Endothelial cell of umbilical vein (primary cell): ENCODE measurements around the gene SERTAD1. TPM values are rescaled to one million over a fixed set of nuclear protein-coding genes. Genes with fewer than 3 reads are reported as not detected.
A peak's percentile ranks its signal among the peaks of the same experiment; 100 is the strongest.

Experiments used
- BruUV-seq: library from RNA; stranded (reverse); fragments of 400-500 nt; replicated peaks from 2 replicates; lab custom pipeline; 2021; lab: Mats Ljungman, UMichigan
- CTCF ChIA-PET: fragments of 300-600, 350-600 bp; sonication (Branson Sonifier 250); formaldehyde crosslinking; loops from one replicate; lab custom pipeline; 2021; ENCODE audit warnings: antibody characterized with exemption, inconsistent platforms; lab: Charles Lee
- POLR2A ChIA-PET: fragments of 300-600, 350-600 bp; sonication (Branson Sonifier 250); formaldehyde crosslinking; loops from one replicate; lab custom pipeline; 2021; ENCODE audit warnings: antibody characterized with exemption, inconsistent platforms; lab: Charles Lee
- DNase-seq: peaks from one replicate; pipeline ENCODE4 v3.0.0-alpha.2; 2011; ENCODE audit warnings: low read depth, low spot score
- FAIRE-seq: peaks from 2 replicates; lab custom pipeline; 2011; peaks lifted over from hg19 to GRCh38; lab: Jason Lieb, UNC
- H2AFZ ChIP-seq: 2 replicates; pipeline ENCODE4 v1.6.0; 2012; ENCODE audit warnings: low read depth, low read length, control low read depth, inconsistent platforms
- H3K27ac ChIP-seq: 2 replicates; pipeline ENCODE4 v1.5.1; 2011; ENCODE audit warnings: low read depth, mild to moderate bottlenecking, control low read depth, low read length, moderate library complexity; ENCODE audit not compliant: insufficient read depth
- H3K27me3 ChIP-seq, 2 experiments: 2 replicates each; pipeline versions ENCODE4 v1.6.0 to v1.6.1; 2011; ENCODE audit warnings: low read length in 2 of 2, mixed read lengths in 1 of 2; ENCODE audit not compliant: control insufficient read depth in 2 of 2, insufficient read depth in 2 of 2
- H3K36me3 ChIP-seq, 2 experiments: 2 replicates in 1 of 2; 3 replicates in 1 of 2; pipeline ENCODE4 v1.5.1; 2011; ENCODE audit warnings: low read length in 2 of 2, mild to moderate bottlenecking in 1 of 2, moderate library complexity in 1 of 2; ENCODE audit not compliant: control insufficient read depth in 2 of 2, insufficient read depth in 2 of 2; ENCODE audit errors: extremely low read depth in 1 of 2
- H3K4me1 ChIP-seq: 3 replicates; pipeline ENCODE4 v1.5.1; 2011; ENCODE audit warnings: mild to moderate bottlenecking, low read length; ENCODE audit not compliant: control insufficient read depth, insufficient read depth; ENCODE audit errors: extremely low read depth
- H3K4me2 ChIP-seq: 2 replicates; pipeline ENCODE4 v1.6.1; 2011; ENCODE audit warnings: low read length, control low read depth, mixed read lengths; ENCODE audit not compliant: insufficient read depth
- H3K4me3 ChIP-seq, 3 experiments: fragments of 200-600 bp in 1 of 3; sonication (generic), shearing (Covaris generic) in 1 of 3; replicated peaks in 1 of 3; 2 replicates each; pipeline ENCODE4 v1.5.1; 2011 to 2016; ENCODE audit warnings: control low read depth in 3 of 3, low read length in 3 of 3, mild to moderate bottlenecking in 2 of 3, inconsistent platforms in 1 of 3, low read depth in 1 of 3, moderate library complexity in 1 of 3; ENCODE audit not compliant: insufficient read depth in 1 of 3
- H3K79me2 ChIP-seq: 2 replicates; pipeline ENCODE4 v1.6.0; 2012; ENCODE audit warnings: low read length, inconsistent platforms; ENCODE audit not compliant: control insufficient read depth, insufficient read depth
- H3K9ac ChIP-seq: replicated peaks from 2 replicates; pipeline ENCODE3; 2011; ENCODE audit warnings: low read length, control low read depth; ENCODE audit not compliant: insufficient read depth; ENCODE audit errors: extremely low read depth
- H3K9me1 ChIP-seq: replicated peaks from 3 replicates; pipeline ENCODE4 v1.6.0; 2011; ENCODE audit warnings: mild to moderate bottlenecking, low read length; ENCODE audit not compliant: control insufficient read depth, insufficient read depth; ENCODE audit errors: extremely low read depth
- H3K9me3 ChIP-seq: replicated peaks from 2 replicates; pipeline ENCODE4 v1.5.1; 2012; ENCODE audit warnings: low read length, inconsistent platforms; ENCODE audit not compliant: control insufficient read depth, insufficient read depth
- H4K20me1 ChIP-seq: replicated peaks from 2 replicates; pipeline ENCODE3; 2011; ENCODE audit warnings: mild to moderate bottlenecking, low read length; ENCODE audit not compliant: control insufficient read depth, insufficient read depth; ENCODE audit errors: extremely low read depth
- CTCF ChIP-seq, 2 donors: IDR thresholded peaks; 1 replicate in 1 of 2; 2 replicates in 1 of 2; pipeline ENCODE4 v1.5.1; 2011; ENCODE audit warnings: low read length in 2 of 2, mild to moderate bottlenecking in 2 of 2, moderate library complexity in 2 of 2, control low read depth in 1 of 2, inconsistent platforms in 1 of 2, low read depth in 1 of 2; ENCODE audit not compliant: insufficient read depth in 1 of 2; ENCODE audit errors: extremely low read depth in 1 of 2
- EZH2 ChIP-seq: IDR thresholded peaks from 2 replicates; pipeline ENCODE4 v1.6.1; 2012; ENCODE audit warnings: borderline replicate concordance, low read depth, mild to moderate bottlenecking, moderate library complexity, low read length, inconsistent platforms; ENCODE audit not compliant: severe bottlenecking
- FOS ChIP-seq: IDR thresholded peaks from 2 replicates; pipeline ENCODE4 v1.6.1; 2011; ENCODE audit warnings: mild to moderate bottlenecking, low read length, moderate library complexity, borderline replicate concordance; ENCODE audit not compliant: insufficient read depth
- MAX ChIP-seq: IDR thresholded peaks from 2 replicates; pipeline ENCODE4 v1.6.1; 2011; ENCODE audit not compliant: insufficient read depth, insufficient read length
- MYC ChIP-seq: IDR thresholded peaks from one replicate; pipeline ENCODE4 v1.6.1; 2011; ENCODE audit warnings: mild to moderate bottlenecking, low read depth, low read length
- POLR2A ChIP-seq: IDR thresholded peaks from 2 replicates; pipeline ENCODE4 v1.6.1; 2012; ENCODE audit warnings: low read depth, mild to moderate bottlenecking, control low read depth, low read length
- dilution Hi-C: fragments of 300-500 bp; cut with MboI; formaldehyde crosslinking; loops from one replicate; pipeline ENCODE4 v1.15.0; 2019; ENCODE audit warnings: low sequenced_read_pairs; ENCODE audit not compliant: extremely low pct_ligation_motif_present
- intact Hi-C: fragments of 100-400 bp; cut with micrococcal nuclease; formaldehyde crosslinking; loops from one replicate; pipeline ENCODE4 v1.10.0; 2022
- polyA plus RNA-seq, 4 experiments: library from polyadenylated mRNA; depleted of rRNA in 3 of 4; stranded (reverse) in 3 of 4; unstranded in 1 of 4; fragments of >200 nt; gene quantifications; 2 replicates each; pipeline versions ENCODE4 v1.2.1 to v1.2.3, GENCODE V29; 2011 to 2012; ENCODE audit warnings: missing spikeins in 1 of 4
- total RNA-seq: library from RNA; stranded (reverse); gene quantifications from 2 replicates; pipeline ENCODE4 v1.2.3, GENCODE V29; 2021

SERTAD1 gene
- total and polyA plus RNA-seq, 2 donors (not counting 3 experiments of a cell fraction or from before 2014, with no cell fraction given), result 8.8 to 15.3 TPM

- dilution Hi-C loops (no loop called here), intact Hi-C loops (loop anchor here (1.0 to 5.0 kb wide), 4 partner anchors 8 to 593 kb away; partner anchors contain the start of genes C19orf47, DYRK1B and PLD3)
- Histone ChIP-seq H3K4me2 (peak overlapping the region; percentile 96), H3K27me3 (no peaks in the 10 kb centered on the region), H3K4me1 (peaks cover 19% of the 10 kb centered on the region), H2AFZ (no peak overlapping the region), H3K79me2 (peaks cover 30% of the 10 kb centered on the region), H3K9me3 (no peaks in the 10 kb centered on the region), H3K27ac (peak overlapping the region; percentile 95), H3K36me3 (peaks cover 8 to 9% of the 10 kb centered on the region in 2 experiments), H3K9me1 (no peaks in the 10 kb centered on the region), H3K4me3 (peak overlapping the region; percentile 80 to 95 (median 93)), H3K9ac (peak overlapping the region; percentile 93), H4K20me1 (no peaks in the 10 kb centered on the region)
- TSS peak; percentile 51 for BruUV-seq
- peak; percentile 76 for FAIRE-seq
- ChIA-PET POLR2A (interaction anchor here (1.3 kb wide), 2 partner anchors 8 to 18 kb away, joined by 4 read pairs; no protein-coding TSS in a partner anchor), CTCF (interaction anchor here (0.6 to 2.8 kb wide), 3 partner anchors 18 to 119 kb away, joined by 3 to 11 read pairs (median 4); no protein-coding TSS in a partner anchor)
- peak; percentile 32 for DNase-seq
- no peak for TF ChIP-seq FOS
- TF ChIP-seq POLR2A, result peak; percentile 31
Observed at GRCh38 chr19:40424637-40425449, 949 bp downstream of the SERTAD1 start.

- dilution Hi-C loops, result no loop called here
- DNase-seq (no peak), FAIRE-seq (no peak)
- Histone ChIP-seq H3K27ac (no peak overlapping the region), H3K9ac (no peak overlapping the region), H3K9me1 (no peaks in the 10 kb centered on the region), H3K36me3 (peaks cover 8 to 9% of the 10 kb centered on the region in 2 experiments), H3K4me2 (peak overlapping the region; percentile 96), H3K9me3 (no peaks in the 10 kb centered on the region), H3K79me2 (peaks cover 30% of the 10 kb centered on the region), H3K4me1 (peaks cover 19% of the 10 kb centered on the region), H3K4me3 (peak overlapping the region in 2 of 3 experiments; percentile 4 to 95), H3K27me3 (no peaks in the 10 kb centered on the region), H2AFZ (no peak overlapping the region), H4K20me1 (no peaks in the 10 kb centered on the region)
- ChIA-PET CTCF (interaction anchor here (1.9 kb wide), 1 partner anchor 40 kb away, joined by 6 read pairs; no protein-coding TSS in a partner anchor), POLR2A (interaction anchor here (1.3 kb wide), 1 partner anchor 19 kb away, joined by 4 read pairs; no protein-coding TSS in a partner anchor)
- TF ChIP-seq EZH2 (no peak), POLR2A (no peak), MYC (no peak), MAX (no peak), CTCF (IDR thresholded peaks at IDR 0.05; ENCODE audit: extremely low read depth in 1 of 2, insufficient read depth in 1 of 2, low read depth in 1 of 2, low read length in 2 of 2) (no peak)
- no TSS peak for BruUV-seq
- intact Hi-C loops, result loop anchor here (5.0 kb wide), 1 partner anchor 77 kb away; the partner anchor contains the start of genes C19orf47 and PLD3
Observed at GRCh38 chr19:40423938-40424337, 1.9 kb downstream of the SERTAD1 start.
